ENCODE data around the gene PKIG. TPM values are rescaled to one million over a fixed set of nuclear protein-coding genes. Genes with fewer than 3 reads are reported as not detected.
"Not testable (repeated sequence)": the region's sequence is repeated elsewhere in the genome, so short reads cannot be mapped to it uniquely, and the experiment has no call there.

PKIG gene
- total and polyA plus RNA-seq, 4 experiments from 2014 or later: 0.36 to 1.1 (median 0.89) TPM

DNA sequence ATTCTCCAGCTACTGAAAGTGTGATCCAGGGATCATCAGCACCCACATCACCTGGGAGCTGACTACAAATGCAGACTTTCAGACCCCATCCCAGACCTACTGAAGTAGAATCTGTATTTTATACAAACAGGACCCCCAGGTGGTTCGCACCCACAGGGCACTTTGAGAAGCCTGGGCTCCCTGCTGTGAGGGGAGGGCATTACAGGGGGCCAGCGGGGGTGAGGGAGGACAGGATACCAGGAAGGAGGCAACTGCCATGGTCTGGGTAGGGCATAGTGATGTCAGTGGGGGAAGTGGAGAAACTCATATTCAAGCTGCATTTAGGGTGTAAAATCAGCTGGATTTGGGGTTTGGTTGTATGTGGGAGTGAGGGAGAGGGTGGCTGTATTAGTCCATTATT is 71.2 kb downstream of the PKIG start:
- Histone ChIP-seq H3K4me1 (ENCODE audit: insufficient read depth, low read length) (peaks cover 35% of the 10 kb centered on the region), H3K36me3 (ENCODE audit: insufficient read depth, low read length) (no peaks in the 10 kb centered on the region), H3K27me3 (ENCODE audit: insufficient read depth, low read length) (no peaks in the 10 kb centered on the region), H3K9me3 (ENCODE audit: control insufficient read depth in 1 of 2, low read length in 2 of 2) (no peaks in the 10 kb centered on the region), H3K4me3 (ENCODE audit: low read length in 2 of 2) (peak overlapping the region in 1 of 2 donors; percentile 76), H3K27ac (ENCODE audit: low read depth, low read length) (no peak overlapping the region)
- POLR2A ChIA-PET (ENCODE audit: partially characterized antibody): interaction anchor here (0.9 to 1.5 kb wide), 6 partner anchors 9 to 30 kb away, joined by 3 to 9 read pairs (median 6); no protein-coding TSS in a partner anchor
- peak overlapping the region in 7 of 8 donors; percentile 45 to 95 (median 81) for H3K4me3 Mint-ChIP-seq
- peak overlapping the region in 6 of 7 donors; percentile 0 to 94 (median 64) for H3K27ac Mint-ChIP-seq
- H3K36me3 Mint-ChIP-seq: peaks cover 3 to 7% of the 10 kb centered on the region in 2 donors
- CTCF ChIA-PET (ENCODE audit: partially characterized antibody): interaction anchor here (1.1 to 6.2 kb wide), 3 partner anchors 9 to 30 kb away, joined by 4 to 83 read pairs (median 5); no protein-coding TSS in a partner anchor
- no peak for DNase-seq
- intact Hi-C loops (cut with micrococcal nuclease): loop anchor here (2.0 to 5.0 kb wide), 2 partner anchors 17 to 131 kb away; partner anchors contain the start of gene SERINC3
- H3K27me3 Mint-ChIP-seq: no peaks in the 10 kb centered on the region
- peaks cover 22 to 41% (median 33%) of the 10 kb centered on the region in 4 donors for H3K4me1 Mint-ChIP-seq
- H3K9me3 Mint-ChIP-seq: peaks cover 0 to 4% (median 0%) of the 10 kb centered on the region in 8 donors

- intact Hi-C loops (cut with micrococcal nuclease): loop anchor here (5.0 kb wide), 1 partner anchor 132 kb away; the partner anchor contains the start of gene SERINC3
- peak overlapping the region in 1 of 8 donors; percentile 41 for H3K4me3 Mint-ChIP-seq
- H3K27ac ChIP-seq (ENCODE audit: low read depth, low read length): not testable (repeated sequence)
Measured at GRCh38 chr20:44654210-44654609, 71.8 kb downstream of the PKIG start.

GRCh38 chr20:44656448-44656847 is 74.1 kb downstream of the PKIG start:
- Histone ChIP-seq H3K36me3 (ENCODE audit: insufficient read depth, low read length) (no peaks in the 10 kb centered on the region), H3K27me3 (ENCODE audit: insufficient read depth, low read length) (no peaks in the 10 kb centered on the region), H3K4me1 (ENCODE audit: insufficient read depth, low read length) (peaks cover 8% of the 10 kb centered on the region), H3K4me3 (ENCODE audit: low read length in 2 of 2) (no peak overlapping the region), H3K9me3 (ENCODE audit: control insufficient read depth in 1 of 2, low read length in 2 of 2) (no peaks in the 10 kb centered on the region), H3K27ac (ENCODE audit: low read depth, low read length) (no peak overlapping the region)
- POLR2A ChIA-PET (ENCODE audit: partially characterized antibody): interaction anchor here (1.0 to 1.2 kb wide), 3 partner anchors 10 to 15 kb away, joined by 3 to 5 read pairs (median 3); no protein-coding TSS in a partner anchor
- Mint-ChIP-seq H3K27me3 (no peaks in the 10 kb centered on the region), H3K9me3 (peaks cover 0 to 4% (median 0%) of the 10 kb centered on the region in 8 donors), H3K4me1 (peaks cover 8 to 20% (median 13%) of the 10 kb centered on the region in 4 donors), H3K4me3 (no peak overlapping the region), H3K27ac (peak overlapping the region in 1 of 7 donors; percentile 60), H3K36me3 (peaks cover 11 to 28% of the 10 kb centered on the region in 2 donors)
- DNase-seq: no peak
- intact Hi-C loops (cut with micrococcal nuclease): no loop called here
- CTCF ChIA-PET (ENCODE audit: partially characterized antibody): interaction anchor here (0.9 to 2.7 kb wide), 5 partner anchors 10 to 29 kb away, joined by 3 to 7 read pairs (median 4); no protein-coding TSS in a partner anchor

More at GRCh38 chr20:44654210-44654609, 71.8 kb downstream of the PKIG start:
- not testable (repeated sequence) for H3K27me3 ChIP-seq (ENCODE audit: insufficient read depth, low read length); H3K27me3 Mint-ChIP-seq; H3K9me3 ChIP-seq (ENCODE audit: control insufficient read depth in 1 of 2, low read length in 2 of 2); H3K36me3 ChIP-seq (ENCODE audit: insufficient read depth, low read length); H3K9me3 Mint-ChIP-seq; H3K4me3 ChIP-seq (ENCODE audit: low read length in 2 of 2); DNase-seq
- peaks cover 28% of the 10 kb centered on the region for H3K4me1 ChIP-seq (ENCODE audit: insufficient read depth, low read length)
- Mint-ChIP-seq H3K36me3 (peaks cover 5 to 13% of the 10 kb centered on the region in 2 donors), H3K4me1 (peaks cover 15 to 34% (median 26%) of the 10 kb centered on the region in 4 donors), H3K27ac (peak overlapping the region in 3 of 7 donors; percentile 5 to 63 (median 19))
- ChIA-PET POLR2A (ENCODE audit: partially characterized antibody) (interaction anchor here (0.7 to 1.5 kb wide), 6 partner anchors 10 to 1324 kb away, joined by 3 to 9 read pairs (median 6); no protein-coding TSS in a partner anchor), CTCF (ENCODE audit: partially characterized antibody) (interaction anchor here (1.1 to 6.2 kb wide), 2 partner anchors 9 to 30 kb away, joined by 4 to 83 read pairs; no protein-coding TSS in a partner anchor)

GRCh38 chr20:44657875-44658274 is 75.5 kb downstream of the PKIG start:
- ChIA-PET POLR2A (ENCODE audit: partially characterized antibody) (interaction anchor here (0.7 kb wide), 1 partner anchor 16 kb away, joined by 3 read pairs; no protein-coding TSS in a partner anchor), CTCF (ENCODE audit: partially characterized antibody) (interaction anchor here (2.7 kb wide), 1 partner anchor 25 kb away, joined by 7 read pairs; no protein-coding TSS in a partner anchor)
- H3K4me3 Mint-ChIP-seq: no peak overlapping the region
- peaks cover 0 to 3% (median 0%) of the 10 kb centered on the region in 8 donors for H3K9me3 Mint-ChIP-seq
- H3K27ac Mint-ChIP-seq: peak overlapping the region in 1 of 7 donors; percentile 37
- peaks cover 7% of the 10 kb centered on the region for H3K4me1 ChIP-seq (ENCODE audit: insufficient read depth, low read length)
- intact Hi-C loops (cut with micrococcal nuclease): no loop called here
- H3K36me3 ChIP-seq (ENCODE audit: insufficient read depth, low read length): no peaks in the 10 kb centered on the region
- no peaks in the 10 kb centered on the region for H3K27me3 Mint-ChIP-seq
- no peaks in the 10 kb centered on the region for H3K9me3 ChIP-seq (ENCODE audit: control insufficient read depth in 1 of 2, low read length in 2 of 2)
- peaks cover 8 to 14% (median 9%) of the 10 kb centered on the region in 4 donors for H3K4me1 Mint-ChIP-seq
- no peak for DNase-seq
- H3K4me3 ChIP-seq (ENCODE audit: low read length in 2 of 2): no peak overlapping the region
- H3K36me3 Mint-ChIP-seq: peaks cover 11 to 33% of the 10 kb centered on the region in 2 donors
- H3K27me3 ChIP-seq (ENCODE audit: insufficient read depth, low read length): no peaks in the 10 kb centered on the region
- no peak overlapping the region for H3K27ac ChIP-seq (ENCODE audit: low read depth, low read length)

GRCh38 chr20:44658810-44659209 is 76.4 kb downstream of the PKIG start:
- peaks cover 0 to 3% (median 0%) of the 10 kb centered on the region in 8 donors for H3K9me3 Mint-ChIP-seq
- Histone ChIP-seq H3K27ac (ENCODE audit: low read depth, low read length) (no peak overlapping the region), H3K4me1 (ENCODE audit: insufficient read depth, low read length) (no peaks in the 10 kb centered on the region), H3K4me3 (ENCODE audit: low read length in 2 of 2) (no peak overlapping the region), H3K27me3 (ENCODE audit: insufficient read depth, low read length) (no peaks in the 10 kb centered on the region), H3K9me3 (ENCODE audit: control insufficient read depth in 1 of 2, low read length in 2 of 2) (no peaks in the 10 kb centered on the region), H3K36me3 (ENCODE audit: insufficient read depth, low read length) (no peaks in the 10 kb centered on the region)
- no peaks in the 10 kb centered on the region for H3K27me3 Mint-ChIP-seq
- CTCF ChIA-PET (ENCODE audit: partially characterized antibody): interaction anchor here (2.7 kb wide), 1 partner anchor 24 kb away, joined by 7 read pairs; no protein-coding TSS in a partner anchor
- peaks cover 11 to 31% of the 10 kb centered on the region in 2 donors for H3K36me3 Mint-ChIP-seq
- no peak for DNase-seq
- H3K4me1 Mint-ChIP-seq: peaks cover 0 to 5% (median 3%) of the 10 kb centered on the region in 4 donors
- intact Hi-C loops (cut with micrococcal nuclease): no loop called here
- peak overlapping the region in 2 of 7 donors; percentile 38 to 60 for H3K27ac Mint-ChIP-seq
- POLR2A ChIA-PET (ENCODE audit: partially characterized antibody): no interaction called here
- H3K4me3 Mint-ChIP-seq: no peak overlapping the region

GRCh38 chr20:44659931-44660330 is 77.6 kb downstream of the PKIG start:
- POLR2A ChIA-PET (ENCODE audit: partially characterized antibody): interaction anchor here (0.9 to 1.1 kb wide), 2 partner anchors 8 to 17 kb away, joined by 3 read pairs; partner anchors contain the start of gene ADA

GRCh38 chr20:44660581-44660980 is 78.2 kb downstream of the PKIG start:
- no peak overlapping the region for H3K4me3 ChIP-seq (ENCODE audit: low read length in 2 of 2)
- H3K27ac ChIP-seq (ENCODE audit: low read depth, low read length): no peak overlapping the region
- CTCF ChIA-PET (ENCODE audit: partially characterized antibody): no interaction called here
- Mint-ChIP-seq H3K9me3 (peaks cover 0 to 3% (median 0%) of the 10 kb centered on the region in 8 donors), H3K27me3 (no peaks in the 10 kb centered on the region), H3K4me1 (peaks cover 3 to 5% (median 4%) of the 10 kb centered on the region in 4 donors), H3K36me3 (peaks cover 11 to 31% of the 10 kb centered on the region in 2 donors), H3K4me3 (no peak overlapping the region), H3K27ac (peak overlapping the region in 3 of 7 donors; percentile 41 to 92 (median 73))
- intact Hi-C loops (cut with micrococcal nuclease): no loop called here
- no peak for DNase-seq
- no peaks in the 10 kb centered on the region for H3K9me3 ChIP-seq (ENCODE audit: control insufficient read depth in 1 of 2, low read length in 2 of 2)
- POLR2A ChIA-PET (ENCODE audit: partially characterized antibody): interaction anchor here (0.9 to 1.1 kb wide), 2 partner anchors 9 to 17 kb away, joined by 3 read pairs; partner anchors contain the start of gene ADA
- H3K36me3 ChIP-seq (ENCODE audit: insufficient read depth, low read length): no peaks in the 10 kb centered on the region
- no peaks in the 10 kb centered on the region for H3K4me1 ChIP-seq (ENCODE audit: insufficient read depth, low read length)
- H3K27me3 ChIP-seq (ENCODE audit: insufficient read depth, low read length): no peaks in the 10 kb centered on the region

More at GRCh38 chr20:44659931-44660330, 77.6 kb downstream of the PKIG start:
- Histone ChIP-seq H3K27me3 (ENCODE audit: insufficient read depth, low read length) (no peaks in the 10 kb centered on the region), H3K4me3 (ENCODE audit: low read length in 2 of 2) (no peak overlapping the region), H3K36me3 (ENCODE audit: insufficient read depth, low read length) (no peaks in the 10 kb centered on the region), H3K9me3 (ENCODE audit: control insufficient read depth in 1 of 2, low read length in 2 of 2) (no peaks in the 10 kb centered on the region), H3K4me1 (ENCODE audit: insufficient read depth, low read length) (no peaks in the 10 kb centered on the region), H3K27ac (ENCODE audit: low read depth, low read length) (no peak overlapping the region)
- peaks cover 11 to 31% of the 10 kb centered on the region in 2 donors for H3K36me3 Mint-ChIP-seq
- no peak overlapping the region for H3K4me3 Mint-ChIP-seq
- peak overlapping the region in 2 of 7 donors; percentile 23 to 58 for H3K27ac Mint-ChIP-seq
- no peak for DNase-seq
- H3K27me3 Mint-ChIP-seq: no peaks in the 10 kb centered on the region
- H3K4me1 Mint-ChIP-seq: peaks cover 3 to 5% (median 4%) of the 10 kb centered on the region in 4 donors
- intact Hi-C loops (cut with micrococcal nuclease): no loop called here
- CTCF ChIA-PET (ENCODE audit: partially characterized antibody): no interaction called here
- peaks cover 0 to 3% (median 0%) of the 10 kb centered on the region in 8 donors for H3K9me3 Mint-ChIP-seq

Measured in CD4-positive, alpha-beta memory T cell (primary cell).